Transverse colon (tissue), 4 donors: ENCODE data around the gene UNC5C.

Source experiments
- POLR2A ChIP-seq: fragments of 450-650 bp; IDR thresholded peaks from one replicate; pipeline ENCODE4 v1.6.1; 2016; ENCODE audit warnings: antibody characterized with exemption, mild to moderate bottlenecking, moderate library complexity
- POLR2AphosphoS5 ChIP-seq, 3 donors: sonication (generic); formaldehyde crosslinking; IDR thresholded peaks; one replicate each; pipeline ENCODE4 v1.6.1; 2016; ENCODE audit warnings: antibody characterized with exemption in 3 of 3
- TF ChIP-seq, protein P1 (sequence below), 5 experiments: fragments of 200-600 bp in 3 of 5; fragments of 450-650 bp in 2 of 5; sonication (generic) in 3 of 5; IDR thresholded peaks; 1 replicate in 2 of 5; 2 replicates in 3 of 5; pipeline ENCODE4 v1.5.1; 2016 to 2017; ENCODE audit warnings: antibody characterized with exemption in 5 of 5, inconsistent platforms in 3 of 5, mild to moderate bottlenecking in 2 of 5, moderate library complexity in 1 of 5

DNA sequence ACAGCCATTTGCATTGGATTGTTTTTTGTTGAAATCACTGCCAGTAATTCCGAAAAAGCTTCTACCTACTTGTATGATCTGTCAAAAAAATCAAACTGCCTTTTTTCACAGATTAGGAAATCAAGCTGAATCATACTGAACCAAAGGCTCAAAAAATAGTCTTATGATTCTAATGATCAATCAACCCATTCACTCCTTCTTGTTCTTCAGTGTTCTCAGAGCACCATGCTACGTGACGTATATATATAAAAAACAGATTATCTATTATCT, 187.1 kb downstream of the UNC5C start:
- TF ChIP-seq, protein P1, sequence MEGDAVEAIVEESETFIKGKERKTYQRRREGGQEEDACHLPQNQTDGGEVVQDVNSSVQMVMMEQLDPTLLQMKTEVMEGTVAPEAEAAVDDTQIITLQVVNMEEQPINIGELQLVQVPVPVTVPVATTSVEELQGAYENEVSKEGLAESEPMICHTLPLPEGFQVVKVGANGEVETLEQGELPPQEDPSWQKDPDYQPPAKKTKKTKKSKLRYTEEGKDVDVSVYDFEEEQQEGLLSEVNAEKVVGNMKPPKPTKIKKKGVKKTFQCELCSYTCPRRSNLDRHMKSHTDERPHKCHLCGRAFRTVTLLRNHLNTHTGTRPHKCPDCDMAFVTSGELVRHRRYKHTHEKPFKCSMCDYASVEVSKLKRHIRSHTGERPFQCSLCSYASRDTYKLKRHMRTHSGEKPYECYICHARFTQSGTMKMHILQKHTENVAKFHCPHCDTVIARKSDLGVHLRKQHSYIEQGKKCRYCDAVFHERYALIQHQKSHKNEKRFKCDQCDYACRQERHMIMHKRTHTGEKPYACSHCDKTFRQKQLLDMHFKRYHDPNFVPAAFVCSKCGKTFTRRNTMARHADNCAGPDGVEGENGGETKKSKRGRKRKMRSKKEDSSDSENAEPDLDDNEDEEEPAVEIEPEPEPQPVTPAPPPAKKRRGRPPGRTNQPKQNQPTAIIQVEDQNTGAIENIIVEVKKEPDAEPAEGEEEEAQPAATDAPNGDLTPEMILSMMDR (IDR thresholded peaks at IDR 0.05), result no peak
- TF ChIP-seq POLR2A (no peak), POLR2AphosphoS5 (IDR thresholded peaks at IDR 0.05) (no peak)
